PC-9 (cell line): ENCODE measurements around the gene MGRN1.

Experiments used
- EZH2 ChIP-seq: fragments of 200-600 bp; sonication (generic); IDR thresholded peaks from 2 replicates; pipeline ENCODE4 v1.8.0; 2017; ENCODE audit warnings: antibody characterized with exemption, low read depth
- TF ChIP-seq, protein P1 (sequence below): fragments of 200-600 bp; sonication (generic); conservative IDR thresholded peaks from 2 replicates; pipeline ENCODE4 v1.6.1; 2017; ENCODE audit warnings: mixed run types, antibody characterized with exemption, mild to moderate bottlenecking, moderate library complexity

DNA sequence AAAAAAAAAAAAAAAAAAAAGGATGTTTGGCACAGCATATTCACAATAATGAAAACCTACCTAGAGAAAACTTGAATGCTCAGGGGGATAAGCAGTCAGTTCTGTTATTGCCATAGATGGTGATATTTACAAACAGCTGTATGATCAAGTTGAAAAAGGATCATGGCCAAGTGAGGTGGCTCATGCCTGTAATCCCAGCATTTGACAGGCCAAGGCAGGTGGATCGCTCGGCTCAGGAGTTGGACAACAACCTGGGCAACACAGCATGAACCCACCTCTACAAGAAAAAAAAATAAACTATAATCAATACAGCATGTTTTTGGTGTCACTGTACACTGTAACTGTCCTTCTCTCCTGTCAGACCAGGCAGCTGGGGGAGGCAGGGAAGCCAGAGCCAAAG is 90.4 kb downstream of the MGRN1 start:
- TF ChIP-seq, protein P1, sequence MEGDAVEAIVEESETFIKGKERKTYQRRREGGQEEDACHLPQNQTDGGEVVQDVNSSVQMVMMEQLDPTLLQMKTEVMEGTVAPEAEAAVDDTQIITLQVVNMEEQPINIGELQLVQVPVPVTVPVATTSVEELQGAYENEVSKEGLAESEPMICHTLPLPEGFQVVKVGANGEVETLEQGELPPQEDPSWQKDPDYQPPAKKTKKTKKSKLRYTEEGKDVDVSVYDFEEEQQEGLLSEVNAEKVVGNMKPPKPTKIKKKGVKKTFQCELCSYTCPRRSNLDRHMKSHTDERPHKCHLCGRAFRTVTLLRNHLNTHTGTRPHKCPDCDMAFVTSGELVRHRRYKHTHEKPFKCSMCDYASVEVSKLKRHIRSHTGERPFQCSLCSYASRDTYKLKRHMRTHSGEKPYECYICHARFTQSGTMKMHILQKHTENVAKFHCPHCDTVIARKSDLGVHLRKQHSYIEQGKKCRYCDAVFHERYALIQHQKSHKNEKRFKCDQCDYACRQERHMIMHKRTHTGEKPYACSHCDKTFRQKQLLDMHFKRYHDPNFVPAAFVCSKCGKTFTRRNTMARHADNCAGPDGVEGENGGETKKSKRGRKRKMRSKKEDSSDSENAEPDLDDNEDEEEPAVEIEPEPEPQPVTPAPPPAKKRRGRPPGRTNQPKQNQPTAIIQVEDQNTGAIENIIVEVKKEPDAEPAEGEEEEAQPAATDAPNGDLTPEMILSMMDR: no peak
- no peak for TF ChIP-seq EZH2
